ENCODE results near the gene HSPA6.
"Not testable (repeated sequence)": the region's sequence is repeated elsewhere in the genome, so short reads cannot be mapped to it uniquely, and the experiment has no call there.

The HSPA6 gene

GRCh38 chr1:161563522-161563921 is 39.2 kb downstream of the HSPA6 start:
- not testable (repeated sequence) for DNase-seq

GRCh38 chr1:161566602-161566960 is 42.2 kb downstream of the HSPA6 start:
- not testable (repeated sequence) for DNase-seq

- DNase-seq = not testable (repeated sequence)
Observed at GRCh38 chr1:161571703-161572102, 47.4 kb downstream of the HSPA6 start.

Data from NCI-H1417 (cell line).